ENCODE results near the gene DCHS1. TPM values are rescaled to one million over a fixed set of nuclear protein-coding genes. Genes with fewer than 3 reads are reported as not detected.

Gene DCHS1
- total and polyA plus RNA-seq, 9 of the 15 experiments (the other 6 are each of a cell fraction or from before 2014, with no cell fraction given) = 0.04 to 0.49 (median 0.14) TPM; not detected in 2

DNA sequence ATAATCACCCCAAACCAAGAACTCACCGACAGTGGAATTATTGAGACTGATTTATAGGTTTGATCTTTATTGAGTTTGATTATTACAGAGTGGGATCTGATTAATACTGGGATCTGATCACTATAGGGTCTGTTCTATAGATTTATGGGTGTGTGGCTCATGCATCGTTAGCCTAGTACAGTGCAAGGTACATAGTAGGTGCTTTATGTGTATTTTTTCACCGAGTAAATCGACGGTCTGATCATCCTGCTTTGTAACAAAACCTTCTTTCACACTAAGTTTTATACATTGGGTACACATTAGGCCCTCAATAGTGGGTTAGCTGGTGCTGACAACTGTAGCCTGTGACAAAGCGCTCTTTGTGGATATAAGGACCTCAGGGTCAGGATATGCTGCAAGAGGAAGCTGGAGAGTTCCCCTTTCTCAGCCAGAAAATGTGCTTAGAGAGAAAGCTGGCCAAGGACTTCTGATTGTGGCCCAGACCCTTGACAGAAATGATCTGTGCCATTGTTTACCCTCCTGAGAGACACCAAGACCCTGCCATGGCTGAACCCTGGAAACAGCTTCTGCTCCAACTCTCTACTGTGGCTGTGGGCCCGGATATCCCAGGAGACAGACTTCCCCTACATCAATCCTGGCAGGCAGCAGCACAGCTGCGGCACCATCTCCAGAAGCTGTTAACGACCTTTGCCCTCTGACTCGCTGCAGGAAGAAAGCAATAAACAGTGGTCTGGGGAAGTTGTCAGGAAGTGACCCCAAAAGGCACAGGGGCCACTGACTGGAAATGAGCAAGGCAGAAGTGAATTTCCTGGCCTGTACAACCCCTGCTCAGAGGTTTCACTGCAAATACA, 20.3 kb downstream of the DCHS1 start (continued):
- TF ChIP-seq NFIC (IDR thresholded peaks at IDR 0.05) (no peak), ZNF347 (CRISPR knock-in tag; IDR thresholded peaks at IDR 0.05; ENCODE audit: low read depth) (no peak), KAT7 (CRISPR knock-in tag; IDR thresholded peaks at IDR 0.05; ENCODE audit: borderline replicate concordance) (no peak), ZNF277 (CRISPR knock-in tag; IDR thresholded peaks at IDR 0.05; ENCODE audit: borderline replicate concordance) (no peak), TCFL5 (CRISPR knock-in tag; conservative IDR thresholded peaks at IDR 0.05) (no peak), ARID1B (IDR thresholded peaks at IDR 0.05) (0 out of 2 replicates have a peak, but pooled peaks have one; percentile 23), L3MBTL2 (IDR thresholded peaks at IDR 0.05) (0 out of 2 replicates have a peak, but pooled peaks have one; percentile 18), ZNF253 (CRISPR knock-in tag; conservative IDR thresholded peaks at IDR 0.05) (no peak), FIP1L1 (IDR thresholded peaks at IDR 0.05; ENCODE audit: low read depth, low read length, poor library complexity, severe bottlenecking) (no peak), CREB1 (IDR thresholded peaks at IDR 0.05) (no peak), CREB1 (CRISPR knock-in tag; IDR thresholded peaks at IDR 0.05) (no peak), SPI1 (IDR thresholded peaks at IDR 0.05; ENCODE audit: borderline replicate concordance, low read depth, low read length) (peak; percentile 93)
- TF ChIP-seq, protein P1, sequence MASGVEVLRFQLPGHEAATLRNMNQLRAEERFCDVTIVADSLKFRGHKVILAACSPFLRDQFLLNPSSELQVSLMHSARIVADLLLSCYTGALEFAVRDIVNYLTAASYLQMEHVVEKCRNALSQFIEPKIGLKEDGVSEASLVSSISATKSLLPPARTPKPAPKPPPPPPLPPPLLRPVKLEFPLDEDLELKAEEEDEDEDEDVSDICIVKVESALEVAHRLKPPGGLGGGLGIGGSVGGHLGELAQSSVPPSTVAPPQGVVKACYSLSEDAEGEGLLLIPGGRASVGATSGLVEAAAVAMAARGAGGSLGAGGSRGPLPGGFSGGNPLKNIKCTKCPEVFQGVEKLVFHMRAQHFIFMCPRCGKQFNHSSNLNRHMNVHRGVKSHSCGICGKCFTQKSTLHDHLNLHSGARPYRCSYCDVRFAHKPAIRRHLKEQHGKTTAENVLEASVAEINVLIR (CRISPR knock-in tag; IDR thresholded peaks at IDR 0.05) = no peak
- TF ChIP-seq, protein P2, sequence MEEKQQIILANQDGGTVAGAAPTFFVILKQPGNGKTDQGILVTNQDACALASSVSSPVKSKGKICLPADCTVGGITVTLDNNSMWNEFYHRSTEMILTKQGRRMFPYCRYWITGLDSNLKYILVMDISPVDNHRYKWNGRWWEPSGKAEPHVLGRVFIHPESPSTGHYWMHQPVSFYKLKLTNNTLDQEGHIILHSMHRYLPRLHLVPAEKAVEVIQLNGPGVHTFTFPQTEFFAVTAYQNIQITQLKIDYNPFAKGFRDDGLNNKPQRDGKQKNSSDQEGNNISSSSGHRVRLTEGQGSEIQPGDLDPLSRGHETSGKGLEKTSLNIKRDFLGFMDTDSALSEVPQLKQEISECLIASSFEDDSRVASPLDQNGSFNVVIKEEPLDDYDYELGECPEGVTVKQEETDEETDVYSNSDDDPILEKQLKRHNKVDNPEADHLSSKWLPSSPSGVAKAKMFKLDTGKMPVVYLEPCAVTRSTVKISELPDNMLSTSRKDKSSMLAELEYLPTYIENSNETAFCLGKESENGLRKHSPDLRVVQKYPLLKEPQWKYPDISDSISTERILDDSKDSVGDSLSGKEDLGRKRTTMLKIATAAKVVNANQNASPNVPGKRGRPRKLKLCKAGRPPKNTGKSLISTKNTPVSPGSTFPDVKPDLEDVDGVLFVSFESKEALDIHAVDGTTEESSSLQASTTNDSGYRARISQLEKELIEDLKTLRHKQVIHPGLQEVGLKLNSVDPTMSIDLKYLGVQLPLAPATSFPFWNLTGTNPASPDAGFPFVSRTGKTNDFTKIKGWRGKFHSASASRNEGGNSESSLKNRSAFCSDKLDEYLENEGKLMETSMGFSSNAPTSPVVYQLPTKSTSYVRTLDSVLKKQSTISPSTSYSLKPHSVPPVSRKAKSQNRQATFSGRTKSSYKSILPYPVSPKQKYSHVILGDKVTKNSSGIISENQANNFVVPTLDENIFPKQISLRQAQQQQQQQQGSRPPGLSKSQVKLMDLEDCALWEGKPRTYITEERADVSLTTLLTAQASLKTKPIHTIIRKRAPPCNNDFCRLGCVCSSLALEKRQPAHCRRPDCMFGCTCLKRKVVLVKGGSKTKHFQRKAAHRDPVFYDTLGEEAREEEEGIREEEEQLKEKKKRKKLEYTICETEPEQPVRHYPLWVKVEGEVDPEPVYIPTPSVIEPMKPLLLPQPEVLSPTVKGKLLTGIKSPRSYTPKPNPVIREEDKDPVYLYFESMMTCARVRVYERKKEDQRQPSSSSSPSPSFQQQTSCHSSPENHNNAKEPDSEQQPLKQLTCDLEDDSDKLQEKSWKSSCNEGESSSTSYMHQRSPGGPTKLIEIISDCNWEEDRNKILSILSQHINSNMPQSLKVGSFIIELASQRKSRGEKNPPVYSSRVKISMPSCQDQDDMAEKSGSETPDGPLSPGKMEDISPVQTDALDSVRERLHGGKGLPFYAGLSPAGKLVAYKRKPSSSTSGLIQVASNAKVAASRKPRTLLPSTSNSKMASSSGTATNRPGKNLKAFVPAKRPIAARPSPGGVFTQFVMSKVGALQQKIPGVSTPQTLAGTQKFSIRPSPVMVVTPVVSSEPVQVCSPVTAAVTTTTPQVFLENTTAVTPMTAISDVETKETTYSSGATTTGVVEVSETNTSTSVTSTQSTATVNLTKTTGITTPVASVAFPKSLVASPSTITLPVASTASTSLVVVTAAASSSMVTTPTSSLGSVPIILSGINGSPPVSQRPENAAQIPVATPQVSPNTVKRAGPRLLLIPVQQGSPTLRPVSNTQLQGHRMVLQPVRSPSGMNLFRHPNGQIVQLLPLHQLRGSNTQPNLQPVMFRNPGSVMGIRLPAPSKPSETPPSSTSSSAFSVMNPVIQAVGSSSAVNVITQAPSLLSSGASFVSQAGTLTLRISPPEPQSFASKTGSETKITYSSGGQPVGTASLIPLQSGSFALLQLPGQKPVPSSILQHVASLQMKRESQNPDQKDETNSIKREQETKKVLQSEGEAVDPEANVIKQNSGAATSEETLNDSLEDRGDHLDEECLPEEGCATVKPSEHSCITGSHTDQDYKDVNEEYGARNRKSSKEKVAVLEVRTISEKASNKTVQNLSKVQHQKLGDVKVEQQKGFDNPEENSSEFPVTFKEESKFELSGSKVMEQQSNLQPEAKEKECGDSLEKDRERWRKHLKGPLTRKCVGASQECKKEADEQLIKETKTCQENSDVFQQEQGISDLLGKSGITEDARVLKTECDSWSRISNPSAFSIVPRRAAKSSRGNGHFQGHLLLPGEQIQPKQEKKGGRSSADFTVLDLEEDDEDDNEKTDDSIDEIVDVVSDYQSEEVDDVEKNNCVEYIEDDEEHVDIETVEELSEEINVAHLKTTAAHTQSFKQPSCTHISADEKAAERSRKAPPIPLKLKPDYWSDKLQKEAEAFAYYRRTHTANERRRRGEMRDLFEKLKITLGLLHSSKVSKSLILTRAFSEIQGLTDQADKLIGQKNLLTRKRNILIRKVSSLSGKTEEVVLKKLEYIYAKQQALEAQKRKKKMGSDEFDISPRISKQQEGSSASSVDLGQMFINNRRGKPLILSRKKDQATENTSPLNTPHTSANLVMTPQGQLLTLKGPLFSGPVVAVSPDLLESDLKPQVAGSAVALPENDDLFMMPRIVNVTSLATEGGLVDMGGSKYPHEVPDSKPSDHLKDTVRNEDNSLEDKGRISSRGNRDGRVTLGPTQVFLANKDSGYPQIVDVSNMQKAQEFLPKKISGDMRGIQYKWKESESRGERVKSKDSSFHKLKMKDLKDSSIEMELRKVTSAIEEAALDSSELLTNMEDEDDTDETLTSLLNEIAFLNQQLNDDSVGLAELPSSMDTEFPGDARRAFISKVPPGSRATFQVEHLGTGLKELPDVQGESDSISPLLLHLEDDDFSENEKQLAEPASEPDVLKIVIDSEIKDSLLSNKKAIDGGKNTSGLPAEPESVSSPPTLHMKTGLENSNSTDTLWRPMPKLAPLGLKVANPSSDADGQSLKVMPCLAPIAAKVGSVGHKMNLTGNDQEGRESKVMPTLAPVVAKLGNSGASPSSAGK (IDR thresholded peaks at IDR 0.05) = no peak

Measured in K562 (cell line).